GM19193 (cell line): Measurements from ENCODE around the gene TTPAL.
A peak's percentile ranks its signal among the peaks of the same experiment; 100 is the strongest.

Source experiments
- POLR2A ChIP-seq: IDR thresholded peaks from 4 replicates; pipeline ENCODE4 v1.6.1; 2011; ENCODE audit not compliant: insufficient read depth, insufficient read length; ENCODE audit errors: extremely low read depth

TTPAL gene

GRCh38 chr20:44495802-44496481, 20.3 kb downstream of the TTPAL start:
- TF ChIP-seq POLR2A, result no peak

GRCh38 chr20:44496976-44497375, 21.3 kb downstream of the TTPAL start:
- TF ChIP-seq POLR2A, result no peak

- no peak for TF ChIP-seq POLR2A
These were observed 22.1 kb downstream of the TTPAL start for GRCh38 chr20:44497761-44498160.

GRCh38 chr20:44500221-44500620, 24.5 kb downstream of the TTPAL start:
- no peak for TF ChIP-seq POLR2A

GRCh38 chr20:44501448-44501847, 25.8 kb downstream of the TTPAL start:
- no peak for TF ChIP-seq POLR2A

- TF ChIP-seq POLR2A, result no peak
These were observed 27.3 kb downstream of the TTPAL start for GRCh38 chr20:44502968-44503367.

- TF ChIP-seq POLR2A, result no peak
These were observed 29.0 kb downstream of the TTPAL start for GRCh38 chr20:44504402-44505307.

- no peak for TF ChIP-seq POLR2A
These were observed 34.1 kb downstream of the TTPAL start for GRCh38 chr20:44509762-44510161.

GRCh38 chr20:44513871-44514270, 38.2 kb downstream of the TTPAL start:
- TF ChIP-seq POLR2A, result no peak

- TF ChIP-seq POLR2A, result no peak
These were observed 40.8 kb downstream of the TTPAL start for GRCh38 chr20:44516491-44516890.

GRCh38 chr20:44517454-44517853, 41.8 kb downstream of the TTPAL start:
- no peak for TF ChIP-seq POLR2A

GRCh38 chr20:44518248-44518647, 42.6 kb downstream of the TTPAL start:
- TF ChIP-seq POLR2A, result no peak

GRCh38 chr20:44520881-44521280, 45.2 kb downstream of the TTPAL start:
- TF ChIP-seq POLR2A, result no peak

- TF ChIP-seq POLR2A, result peak; percentile 81
These were observed 46.1 kb downstream of the TTPAL start, which contains the start of gene SERINC3 for GRCh38 chr20:44521484-44522481. Gene SERINC3, minus strand, starts transcription at chr20:44522070. Its CDS starts 119 bp downstream, at chr20:44521951.

GRCh38 chr20:44522841-44523240, 47.2 kb downstream of the TTPAL start:
- no peak for TF ChIP-seq POLR2A

- no peak for TF ChIP-seq POLR2A
These were observed 48.1 kb downstream of the TTPAL start for GRCh38 chr20:44523746-44524145.

- TF ChIP-seq POLR2A, result no peak
These were observed 50.5 kb downstream of the TTPAL start for GRCh38 chr20:44526129-44526528.
